DOHH2 (cell line): ENCODE measurements around the gene ERC2.

Experiments used
- H3F3A ChIP-seq: fragments of 200-600 bp; sonication (generic), shearing (Covaris generic); 2 replicates; pipeline ENCODE4 v1.6.0; 2016; ENCODE audit warnings: antibody characterized with exemption, mild to moderate bottlenecking; ENCODE audit not compliant: control insufficient read depth, insufficient read depth
- H3K27ac ChIP-seq: fragments of 200-600 bp; sonication (generic); 2 replicates; pipeline ENCODE4 v1.5.1; 2014; ENCODE audit warnings: low read depth, mild to moderate bottlenecking, low read length, moderate library complexity
- H3K27me3 ChIP-seq: fragments of 200-600 bp; sonication (generic); 2 replicates; pipeline ENCODE4 v1.6.1; 2014; ENCODE audit warnings: mild to moderate bottlenecking, low read length, mixed read lengths; ENCODE audit not compliant: control insufficient read depth
- H3K36me3 ChIP-seq: fragments of 200-600 bp; sonication (generic); 2 replicates; pipeline ENCODE4 v1.6.1; 2014; ENCODE audit warnings: mild to moderate bottlenecking, low read length, moderate library complexity, mixed read lengths; ENCODE audit not compliant: control insufficient read depth
- H3K4me1 ChIP-seq: fragments of 200-600 bp; sonication (generic); 2 replicates; pipeline ENCODE4 v1.6.1; 2014; ENCODE audit warnings: mild to moderate bottlenecking, low read length, mixed read lengths; ENCODE audit not compliant: control insufficient read depth
- H3K4me2 ChIP-seq: fragments of 200-600 bp; sonication (generic); 2 replicates; pipeline ENCODE4 v1.6.0; 2014; ENCODE audit warnings: mild to moderate bottlenecking, low read length, moderate library complexity
- H3K4me3 ChIP-seq: fragments of 200-600 bp; sonication (generic); 2 replicates; pipeline ENCODE4 v1.5.1; 2014; ENCODE audit warnings: mild to moderate bottlenecking, low read length, mixed read lengths
- H3K79me2 ChIP-seq: fragments of 200-600 bp; sonication (generic); 2 replicates; pipeline ENCODE4 v1.6.1; 2014; ENCODE audit warnings: mild to moderate bottlenecking, low read length, mixed read lengths; ENCODE audit not compliant: control insufficient read depth
- H3K9me2 ChIP-seq: fragments of 200-600 bp; sonication (generic); replicated peaks from 2 replicates; pipeline ENCODE4 v1.6.1; 2014; ENCODE audit warnings: mild to moderate bottlenecking, low read length, mixed read lengths; ENCODE audit not compliant: control insufficient read depth
- H3K9me3 ChIP-seq: fragments of 200-600 bp; sonication (generic); 2 replicates; pipeline ENCODE4 v1.6.1; 2014; ENCODE audit warnings: antibody characterized with exemption, low read length, mixed read lengths; ENCODE audit not compliant: control insufficient read depth, insufficient read depth
- H4K20me1 ChIP-seq: fragments of 200-600 bp; sonication (generic); 2 replicates; pipeline ENCODE4 v1.6.0; 2014; ENCODE audit warnings: low read depth, mild to moderate bottlenecking, antibody characterized with exemption, low read length, moderate library complexity; ENCODE audit not compliant: control insufficient read depth, insufficient read depth
- EZH2phosphoT487 ChIP-seq: fragments of 200-600 bp; sonication (generic); IDR thresholded peaks from 2 replicates; pipeline ENCODE4 v1.6.1; 2017; ENCODE audit warnings: borderline replicate concordance, mild to moderate bottlenecking, antibody characterized with exemption, low read length, moderate library complexity, mixed read lengths
- TF ChIP-seq, protein P1 (sequence below): fragments of 200-600 bp; sonication (generic); IDR thresholded peaks from one replicate; pipeline ENCODE4 v1.5.1; 2014; ENCODE audit warnings: antibody characterized with exemption, mild to moderate bottlenecking, low read depth, low read length; ENCODE audit not compliant: poor library complexity, severe bottlenecking

The ERC2 gene

DNA sequence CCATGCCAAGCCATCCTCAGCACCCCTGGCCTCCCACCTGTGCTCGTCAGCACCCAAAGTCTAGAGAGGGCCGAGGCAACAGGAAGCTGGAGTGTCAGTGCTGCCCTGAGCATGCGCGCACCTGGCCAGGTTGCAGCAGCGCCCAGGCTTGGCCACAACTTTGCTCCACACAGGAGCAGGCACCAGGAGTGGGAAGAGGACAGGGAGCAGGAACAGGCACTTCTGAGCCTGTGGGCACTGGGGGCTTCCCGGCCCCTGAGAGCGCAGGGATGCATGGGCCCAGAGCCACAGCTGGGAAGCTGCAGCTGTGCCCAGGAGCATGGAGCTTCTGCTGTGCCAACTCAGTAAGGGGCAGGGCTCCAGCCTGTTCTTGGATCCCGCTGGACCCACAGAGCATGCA, 509.7 kb downstream of the ERC2 start:
- Histone ChIP-seq H3K79me2 (no peaks in the 10 kb centered on the region), H3K4me2 (no peak overlapping the region), H3K36me3 (no peaks in the 10 kb centered on the region), H3K27me3 (no peaks in the 10 kb centered on the region), H3K4me1 (no peaks in the 10 kb centered on the region), H3K27ac (no peak overlapping the region), H4K20me1 (no peaks in the 10 kb centered on the region), H3K4me3 (no peak overlapping the region), H3F3A (no peaks in the 10 kb centered on the region), H3K9me3 (no peaks in the 10 kb centered on the region), H3K9me2 (no peaks in the 10 kb centered on the region)
- TF ChIP-seq EZH2phosphoT487 = no peak
- TF ChIP-seq, protein P1, sequence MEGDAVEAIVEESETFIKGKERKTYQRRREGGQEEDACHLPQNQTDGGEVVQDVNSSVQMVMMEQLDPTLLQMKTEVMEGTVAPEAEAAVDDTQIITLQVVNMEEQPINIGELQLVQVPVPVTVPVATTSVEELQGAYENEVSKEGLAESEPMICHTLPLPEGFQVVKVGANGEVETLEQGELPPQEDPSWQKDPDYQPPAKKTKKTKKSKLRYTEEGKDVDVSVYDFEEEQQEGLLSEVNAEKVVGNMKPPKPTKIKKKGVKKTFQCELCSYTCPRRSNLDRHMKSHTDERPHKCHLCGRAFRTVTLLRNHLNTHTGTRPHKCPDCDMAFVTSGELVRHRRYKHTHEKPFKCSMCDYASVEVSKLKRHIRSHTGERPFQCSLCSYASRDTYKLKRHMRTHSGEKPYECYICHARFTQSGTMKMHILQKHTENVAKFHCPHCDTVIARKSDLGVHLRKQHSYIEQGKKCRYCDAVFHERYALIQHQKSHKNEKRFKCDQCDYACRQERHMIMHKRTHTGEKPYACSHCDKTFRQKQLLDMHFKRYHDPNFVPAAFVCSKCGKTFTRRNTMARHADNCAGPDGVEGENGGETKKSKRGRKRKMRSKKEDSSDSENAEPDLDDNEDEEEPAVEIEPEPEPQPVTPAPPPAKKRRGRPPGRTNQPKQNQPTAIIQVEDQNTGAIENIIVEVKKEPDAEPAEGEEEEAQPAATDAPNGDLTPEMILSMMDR = no peak

DNA sequence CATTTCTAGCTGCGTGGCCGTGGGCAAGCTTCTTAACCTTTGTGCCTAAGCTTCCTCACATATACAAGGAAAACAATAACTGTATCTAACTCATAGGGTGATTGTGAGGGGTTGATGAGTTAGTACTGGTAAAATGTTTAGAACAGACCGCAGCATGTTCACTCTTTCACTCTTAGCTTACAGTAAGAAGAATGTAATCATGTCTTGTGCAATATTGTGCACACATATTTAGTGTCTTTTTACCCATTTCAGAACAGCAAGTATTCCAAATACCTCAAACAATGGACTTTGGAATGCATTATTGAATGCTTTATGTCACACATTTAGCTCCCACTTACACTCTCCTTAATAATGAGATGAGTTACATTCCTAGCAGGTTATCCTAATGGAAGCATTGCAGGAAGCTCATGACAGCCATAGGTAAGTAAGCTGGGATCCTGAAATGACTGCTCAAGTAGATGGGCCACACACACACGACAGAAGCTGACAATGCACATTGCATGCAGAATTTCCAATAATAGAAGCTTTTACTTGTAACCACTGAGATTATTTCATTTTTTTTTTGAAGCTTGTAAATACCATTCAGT, 512.3 kb downstream of the ERC2 start:
- Histone ChIP-seq H3K4me2 (no peak overlapping the region), H3K9me2 (no peaks in the 10 kb centered on the region), H3K4me1 (no peaks in the 10 kb centered on the region), H3K4me3 (no peak overlapping the region), H4K20me1 (no peaks in the 10 kb centered on the region), H3K36me3 (no peaks in the 10 kb centered on the region), H3F3A (no peaks in the 10 kb centered on the region), H3K27ac (no peak overlapping the region), H3K79me2 (no peaks in the 10 kb centered on the region), H3K27me3 (no peaks in the 10 kb centered on the region), H3K9me3 (no peaks in the 10 kb centered on the region)
- TF ChIP-seq EZH2phosphoT487 = no peak
- TF ChIP-seq, protein P1 = no peak

DNA sequence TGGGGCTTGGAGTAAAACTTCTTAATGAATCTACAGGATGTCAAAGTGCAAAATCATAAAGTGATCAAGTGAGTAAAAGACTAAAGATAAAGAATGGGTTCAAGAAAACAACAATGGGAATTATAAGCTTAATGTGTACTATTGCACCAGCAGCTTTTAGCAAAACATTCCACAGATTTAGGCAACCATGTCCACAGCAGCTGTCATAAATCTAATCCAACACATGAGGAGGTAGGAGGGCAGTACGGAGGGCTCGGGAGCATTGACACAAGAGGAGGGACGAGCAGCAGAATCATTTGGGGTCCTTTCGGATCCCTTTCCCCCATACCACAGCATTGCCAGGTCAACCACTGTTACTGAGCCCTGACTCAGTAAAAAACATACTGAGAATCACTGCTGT, 516.9 kb downstream of the ERC2 start:
- H3K4me1 ChIP-seq = no peaks in the 10 kb centered on the region
- H3K4me2 ChIP-seq = no peak overlapping the region
- H3K9me3 ChIP-seq = no peaks in the 10 kb centered on the region
- no peaks in the 10 kb centered on the region for H4K20me1 ChIP-seq
- no peaks in the 10 kb centered on the region for H3K27me3 ChIP-seq
- TF ChIP-seq, protein P1 = no peak
- TF ChIP-seq EZH2phosphoT487 = no peak
- no peaks in the 10 kb centered on the region for H3K9me2 ChIP-seq
- no peaks in the 10 kb centered on the region for H3K79me2 ChIP-seq
- H3F3A ChIP-seq = no peaks in the 10 kb centered on the region
- H3K4me3 ChIP-seq = no peak overlapping the region
- H3K36me3 ChIP-seq = no peaks in the 10 kb centered on the region
- no peak overlapping the region for H3K27ac ChIP-seq
